ENCODE data around the gene RAB5IF.
"Not testable (repeated sequence)": the region's sequence is repeated elsewhere in the genome, so short reads cannot be mapped to it uniquely, and the experiment has no call there.

Gene RAB5IF

DNA sequence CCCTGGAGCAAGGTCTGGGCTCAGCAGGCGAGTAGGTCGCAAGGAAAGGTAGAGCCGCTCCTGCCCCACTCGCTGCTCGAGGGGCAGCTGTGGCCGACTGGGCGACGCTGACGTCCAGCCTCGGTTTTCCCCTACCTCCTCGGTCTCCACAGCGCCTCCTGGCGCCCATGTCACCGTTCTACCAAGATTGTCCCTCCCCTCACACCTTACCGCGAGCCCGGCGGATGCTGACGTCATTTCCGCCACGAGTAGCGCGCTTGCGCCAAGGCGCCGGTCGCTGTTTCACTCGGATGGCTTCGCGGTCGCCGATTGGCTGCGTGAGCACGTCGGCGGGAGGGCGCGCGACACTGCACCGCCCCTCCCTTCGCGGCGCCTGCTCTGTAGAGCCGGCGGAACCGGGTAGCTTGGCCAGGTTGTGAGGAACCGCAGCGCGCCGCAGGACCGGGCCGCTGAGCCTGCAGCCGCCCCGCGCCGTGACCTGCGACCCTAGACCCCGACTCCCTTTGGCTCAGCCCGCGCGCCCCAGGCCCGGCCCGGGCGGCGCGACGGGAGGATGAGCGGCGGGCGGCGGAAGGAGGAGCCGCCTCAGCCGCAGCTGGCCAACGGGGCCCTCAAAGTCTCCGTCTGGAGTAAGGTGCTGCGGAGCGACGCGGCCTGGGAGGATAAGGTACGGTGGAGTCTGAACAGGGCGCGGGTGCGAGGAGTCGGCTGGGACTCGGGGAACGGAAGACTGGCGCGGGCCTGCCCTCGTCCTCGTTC is at the start of gene RAB5IF:
RAB5IF (plus strand) TSS at position 381 of the 759 bp plus-strand sequence; CDS start at position 554, 173 bp downstream.
- Histone ChIP-seq H3K4me3 (ENCODE audit: low read length) (peak within 1 kb of the TSS; percentile 96), H3K36me3 (ENCODE audit: control insufficient read depth, insufficient read depth, low read length, severe bottlenecking) (peaks cover 29% of the 10 kb centered on the region), H3K27me3 (replicated peaks; ENCODE audit: control insufficient read depth, insufficient read depth, low read length) (no peaks in the 10 kb centered on the region), H3K9ac (ENCODE audit: low read length) (peak within 1 kb of the TSS; percentile 97), H3K4me1 (ENCODE audit: control insufficient read depth, insufficient read depth, low read length) (peaks cover 14% of the 10 kb centered on the region), H3K9me3 (ENCODE audit: control insufficient read depth, low read length) (no peaks in the 10 kb centered on the region)
- DNase-seq (ENCODE audit: low read depth): peak; percentile 100

DNA sequence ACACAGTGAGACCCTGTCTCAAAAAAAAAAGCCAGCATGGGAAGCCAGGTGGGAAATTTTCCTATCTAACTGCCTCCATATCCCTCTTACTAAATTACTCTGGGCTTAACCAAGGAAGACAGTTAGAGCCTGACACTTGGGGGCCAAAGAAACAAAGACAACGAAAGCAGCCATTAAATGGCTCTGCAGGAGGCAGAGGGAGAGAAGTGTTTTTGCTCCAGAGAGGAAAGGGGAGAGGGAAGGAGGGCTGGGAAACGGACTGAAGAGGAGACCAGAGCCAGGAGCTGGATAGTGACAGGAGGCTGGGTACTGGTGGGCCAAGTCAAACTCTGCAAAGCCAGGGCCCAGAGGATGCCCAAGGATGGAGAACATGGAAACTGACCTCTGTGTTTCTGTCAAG is 42.9 kb upstream of the RAB5IF start:
- no peaks in the 10 kb centered on the region for H3K4me1 ChIP-seq (ENCODE audit: control insufficient read depth, insufficient read depth, low read length)
- no peak overlapping the region for H3K9ac ChIP-seq (ENCODE audit: low read length)
- no peak for DNase-seq (ENCODE audit: low read depth)
- no peaks in the 10 kb centered on the region for H3K27me3 ChIP-seq (replicated peaks; ENCODE audit: control insufficient read depth, insufficient read depth, low read length)
- peaks cover 11% of the 10 kb centered on the region for H3K9me3 ChIP-seq (ENCODE audit: control insufficient read depth, low read length)
- H3K4me3 ChIP-seq (ENCODE audit: low read length): no peak overlapping the region
- H3K36me3 ChIP-seq (ENCODE audit: control insufficient read depth, insufficient read depth, low read length, severe bottlenecking): no peaks in the 10 kb centered on the region

DNA sequence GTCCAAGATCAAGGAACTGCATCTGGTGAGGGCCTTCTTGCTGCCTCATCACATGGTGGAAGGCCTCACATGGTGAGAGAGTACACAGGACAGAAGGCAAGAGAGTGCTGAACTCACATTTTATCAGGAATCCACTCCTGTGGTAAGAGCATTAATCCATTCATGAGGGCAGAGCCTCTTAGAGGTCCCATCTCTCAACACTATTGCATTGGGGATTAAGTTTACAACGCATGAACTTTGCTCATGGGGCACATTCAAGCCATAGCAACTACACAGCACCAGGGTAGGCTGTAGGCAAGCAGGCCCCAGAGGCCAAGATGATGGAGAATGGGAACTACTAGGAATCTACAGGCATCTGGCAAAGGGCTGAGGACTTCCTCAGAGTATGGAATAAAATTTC is 42.2 kb upstream of the RAB5IF start:
- no peak overlapping the region for H3K9ac ChIP-seq (ENCODE audit: low read length)
- no peak overlapping the region for H3K4me3 ChIP-seq (ENCODE audit: low read length)
- H3K36me3 ChIP-seq (ENCODE audit: control insufficient read depth, insufficient read depth, low read length, severe bottlenecking): no peaks in the 10 kb centered on the region
- no peaks in the 10 kb centered on the region for H3K4me1 ChIP-seq (ENCODE audit: control insufficient read depth, insufficient read depth, low read length)
- H3K27me3 ChIP-seq (replicated peaks; ENCODE audit: control insufficient read depth, insufficient read depth, low read length): no peaks in the 10 kb centered on the region
- DNase-seq (ENCODE audit: low read depth): no peak
- H3K9me3 ChIP-seq (ENCODE audit: control insufficient read depth, low read length): peaks cover 11% of the 10 kb centered on the region

DNA sequence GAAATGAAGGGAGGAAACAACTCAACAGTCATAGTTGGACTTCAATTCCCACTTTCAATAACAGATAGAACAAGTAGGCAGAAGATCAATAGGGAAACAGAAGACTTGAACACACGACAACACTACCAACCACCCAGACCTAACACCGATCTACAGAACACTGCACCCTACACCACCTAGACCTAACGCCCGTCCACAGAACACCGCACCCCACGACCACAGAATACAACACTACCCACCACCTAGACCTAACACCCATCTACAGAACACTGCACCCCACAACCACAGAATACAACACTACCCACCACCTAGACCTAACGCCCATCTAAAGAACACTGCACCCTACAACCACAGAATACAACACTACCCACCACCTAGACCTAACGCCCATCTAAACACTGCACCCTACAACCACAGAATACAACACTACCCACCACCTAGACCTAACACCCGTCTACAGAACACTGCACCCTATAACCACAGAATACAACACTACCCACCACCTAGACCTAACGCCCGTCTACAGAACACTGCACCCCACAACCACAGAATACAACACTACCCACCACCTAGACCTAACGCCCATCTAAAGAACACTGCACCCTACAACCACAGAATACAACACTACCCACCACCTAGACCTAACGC is 41.4 kb upstream of the RAB5IF start:
- H3K27me3 ChIP-seq (replicated peaks; ENCODE audit: control insufficient read depth, insufficient read depth, low read length); H3K36me3 ChIP-seq (ENCODE audit: control insufficient read depth, insufficient read depth, low read length, severe bottlenecking); H3K9ac ChIP-seq (ENCODE audit: low read length); H3K4me1 ChIP-seq (ENCODE audit: control insufficient read depth, insufficient read depth, low read length); DNase-seq (ENCODE audit: low read depth); H3K4me3 ChIP-seq (ENCODE audit: low read length): not testable (repeated sequence)
- peaks cover 11% of the 10 kb centered on the region for H3K9me3 ChIP-seq (ENCODE audit: control insufficient read depth, low read length)

- not testable (repeated sequence) for H3K9ac ChIP-seq (ENCODE audit: low read length); H3K36me3 ChIP-seq (ENCODE audit: control insufficient read depth, insufficient read depth, low read length, severe bottlenecking); H3K27me3 ChIP-seq (replicated peaks; ENCODE audit: control insufficient read depth, insufficient read depth, low read length); H3K4me1 ChIP-seq (ENCODE audit: control insufficient read depth, insufficient read depth, low read length); H3K4me3 ChIP-seq (ENCODE audit: low read length); DNase-seq (ENCODE audit: low read depth)
- peaks cover 11% of the 10 kb centered on the region for H3K9me3 ChIP-seq (ENCODE audit: control insufficient read depth, low read length)
Observed at GRCh38 chr20:36564726-36565121, 40.9 kb upstream of the RAB5IF start.

DNA sequence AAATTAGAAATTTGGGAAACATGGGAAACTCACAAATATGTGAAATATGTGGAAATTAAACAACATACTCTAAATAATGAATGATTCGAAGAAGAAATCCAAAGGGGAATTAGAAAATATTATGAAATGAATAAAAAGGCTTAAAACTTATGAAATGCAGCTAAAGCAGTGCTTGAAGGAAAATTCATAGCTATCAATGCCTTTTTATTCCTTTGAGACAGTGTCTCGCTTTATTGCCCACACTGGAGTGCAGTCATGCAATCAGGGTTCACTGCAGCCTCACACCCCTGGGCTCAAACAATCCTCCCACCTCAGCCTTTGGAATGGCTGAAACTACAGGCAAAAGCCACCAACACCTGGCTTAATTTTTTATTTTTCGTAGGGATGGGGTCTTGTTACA is 40.1 kb upstream of the RAB5IF start:
- no peaks in the 10 kb centered on the region for H3K27me3 ChIP-seq (replicated peaks; ENCODE audit: control insufficient read depth, insufficient read depth, low read length)
- no peak for DNase-seq (ENCODE audit: low read depth)
- no peaks in the 10 kb centered on the region for H3K36me3 ChIP-seq (ENCODE audit: control insufficient read depth, insufficient read depth, low read length, severe bottlenecking)
- no peaks in the 10 kb centered on the region for H3K4me1 ChIP-seq (ENCODE audit: control insufficient read depth, insufficient read depth, low read length)
- H3K4me3 ChIP-seq (ENCODE audit: low read length): peak overlapping the region; percentile 17
- H3K9me3 ChIP-seq (ENCODE audit: control insufficient read depth, low read length): peaks cover 11% of the 10 kb centered on the region
- H3K9ac ChIP-seq (ENCODE audit: low read length): no peak overlapping the region

DNA sequence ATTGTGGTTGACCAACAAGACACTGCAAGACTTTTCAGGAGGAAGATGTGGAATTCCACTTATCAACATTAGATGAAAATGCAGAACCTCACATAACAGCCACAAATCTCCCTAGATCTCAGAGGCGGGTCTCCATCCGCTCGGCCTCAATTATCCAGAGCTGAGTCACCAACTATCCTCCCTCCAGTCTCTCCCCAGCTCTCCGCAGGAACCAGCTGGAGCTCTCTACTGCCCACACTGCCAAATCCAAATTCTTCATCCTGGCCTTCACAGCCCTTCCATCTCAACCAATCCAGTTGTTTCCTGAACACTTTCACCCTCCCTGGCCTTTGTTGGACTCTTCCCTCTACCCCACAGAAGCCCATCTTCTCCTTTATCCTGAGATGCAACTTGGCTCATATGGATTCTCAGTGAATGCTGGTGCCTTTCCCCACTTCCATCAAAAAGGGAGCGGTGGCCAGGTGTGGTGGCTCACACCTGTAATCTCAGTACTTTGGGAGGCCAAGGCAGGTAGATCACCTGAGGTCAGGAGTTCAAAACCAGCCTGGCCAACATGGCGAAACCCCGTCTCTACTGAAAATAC is 35.6 kb upstream of the RAB5IF start:
- H3K27me3 ChIP-seq (replicated peaks; ENCODE audit: control insufficient read depth, insufficient read depth, low read length): no peaks in the 10 kb centered on the region
- peaks cover 9% of the 10 kb centered on the region for H3K4me1 ChIP-seq (ENCODE audit: control insufficient read depth, insufficient read depth, low read length)
- no peak overlapping the region for H3K9ac ChIP-seq (ENCODE audit: low read length)
- DNase-seq (ENCODE audit: low read depth): peak; percentile 54
- H3K9me3 ChIP-seq (ENCODE audit: control insufficient read depth, low read length): peaks cover 8% of the 10 kb centered on the region
- H3K36me3 ChIP-seq (ENCODE audit: control insufficient read depth, insufficient read depth, low read length, severe bottlenecking): no peaks in the 10 kb centered on the region
- H3K4me3 ChIP-seq (ENCODE audit: low read length): no peak overlapping the region

DNA sequence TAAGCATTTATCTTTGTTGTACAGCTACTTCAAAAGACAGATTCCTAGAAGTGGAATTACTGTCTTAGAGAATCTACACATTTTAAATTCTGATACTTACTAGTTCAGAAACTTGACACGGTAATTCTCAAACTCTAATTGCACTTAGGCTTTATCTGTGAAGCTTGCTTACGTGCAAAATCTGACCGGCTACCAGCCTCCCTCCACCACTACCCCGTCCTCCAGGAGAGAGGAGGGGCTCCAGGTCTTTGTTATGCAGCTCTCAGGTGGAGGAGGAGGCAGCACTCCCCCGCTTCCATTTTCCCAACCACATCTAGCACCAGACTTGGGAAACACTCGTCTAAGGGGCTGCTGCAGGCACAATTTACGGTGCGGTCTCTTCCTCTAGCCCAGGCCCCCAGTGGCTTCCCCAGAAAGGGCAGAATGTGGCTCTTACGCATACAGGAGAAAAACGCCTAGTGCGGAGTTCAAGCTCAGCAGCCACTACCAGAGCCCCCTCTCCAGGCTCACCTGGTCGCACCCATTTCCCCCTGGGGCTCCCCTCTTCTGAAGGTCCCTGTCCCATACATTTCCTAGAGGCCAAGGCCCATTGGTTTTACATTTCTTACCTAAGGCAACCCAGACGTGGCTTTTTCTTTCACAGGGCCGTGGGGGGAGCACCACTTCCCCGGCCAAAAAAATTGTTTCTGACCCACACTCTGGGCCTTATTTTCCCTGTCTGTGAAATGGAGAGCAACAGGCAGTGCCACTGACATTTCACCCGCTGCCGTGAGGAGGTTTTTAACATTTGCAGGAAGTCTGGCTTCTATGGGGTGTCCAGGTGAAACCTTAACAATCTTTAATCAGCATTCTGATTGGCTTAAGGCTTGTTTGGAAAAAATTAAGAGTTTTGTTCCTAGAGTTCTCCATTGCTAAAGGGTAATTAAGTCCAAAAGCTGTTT is 33.7 kb upstream of the RAB5IF start:
- Histone ChIP-seq H3K9me3 (ENCODE audit: control insufficient read depth, low read length) (no peaks in the 10 kb centered on the region), H3K4me3 (ENCODE audit: low read length) (no peak overlapping the region), H3K27me3 (replicated peaks; ENCODE audit: control insufficient read depth, insufficient read depth, low read length) (no peaks in the 10 kb centered on the region), H3K4me1 (ENCODE audit: control insufficient read depth, insufficient read depth, low read length) (peaks cover 11% of the 10 kb centered on the region), H3K9ac (ENCODE audit: low read length) (no peak overlapping the region), H3K36me3 (ENCODE audit: control insufficient read depth, insufficient read depth, low read length, severe bottlenecking) (no peaks in the 10 kb centered on the region)
- DNase-seq (ENCODE audit: low read depth): no peak

DNA sequence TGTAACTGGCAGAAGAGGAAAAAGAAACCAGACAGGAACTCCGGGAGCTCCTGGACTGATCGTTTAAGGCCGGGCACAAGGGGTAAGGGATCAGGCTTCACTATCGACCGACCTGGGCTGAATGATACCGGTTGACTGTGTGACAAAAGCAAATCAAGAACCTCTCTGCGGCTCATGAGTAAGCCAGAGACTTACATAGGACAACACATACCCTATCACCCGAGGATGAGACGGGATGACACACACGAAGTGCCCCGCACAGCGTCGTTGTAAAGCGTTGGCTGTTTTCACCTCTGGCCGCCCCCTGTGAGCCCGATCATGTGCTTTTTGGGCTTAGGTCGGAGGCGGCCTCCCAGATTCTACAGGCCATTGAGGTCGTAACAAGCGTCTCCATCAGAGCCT is 32.9 kb upstream of the RAB5IF start:
- Histone ChIP-seq H3K4me1 (ENCODE audit: control insufficient read depth, insufficient read depth, low read length) (peaks cover 11% of the 10 kb centered on the region), H3K9me3 (ENCODE audit: control insufficient read depth, low read length) (no peaks in the 10 kb centered on the region), H3K9ac (ENCODE audit: low read length) (peak overlapping the region; percentile 72), H3K4me3 (ENCODE audit: low read length) (peak overlapping the region; percentile 77), H3K27me3 (replicated peaks; ENCODE audit: control insufficient read depth, insufficient read depth, low read length) (no peaks in the 10 kb centered on the region), H3K36me3 (ENCODE audit: control insufficient read depth, insufficient read depth, low read length, severe bottlenecking) (no peaks in the 10 kb centered on the region)
- DNase-seq (ENCODE audit: low read depth): no peak

DNA sequence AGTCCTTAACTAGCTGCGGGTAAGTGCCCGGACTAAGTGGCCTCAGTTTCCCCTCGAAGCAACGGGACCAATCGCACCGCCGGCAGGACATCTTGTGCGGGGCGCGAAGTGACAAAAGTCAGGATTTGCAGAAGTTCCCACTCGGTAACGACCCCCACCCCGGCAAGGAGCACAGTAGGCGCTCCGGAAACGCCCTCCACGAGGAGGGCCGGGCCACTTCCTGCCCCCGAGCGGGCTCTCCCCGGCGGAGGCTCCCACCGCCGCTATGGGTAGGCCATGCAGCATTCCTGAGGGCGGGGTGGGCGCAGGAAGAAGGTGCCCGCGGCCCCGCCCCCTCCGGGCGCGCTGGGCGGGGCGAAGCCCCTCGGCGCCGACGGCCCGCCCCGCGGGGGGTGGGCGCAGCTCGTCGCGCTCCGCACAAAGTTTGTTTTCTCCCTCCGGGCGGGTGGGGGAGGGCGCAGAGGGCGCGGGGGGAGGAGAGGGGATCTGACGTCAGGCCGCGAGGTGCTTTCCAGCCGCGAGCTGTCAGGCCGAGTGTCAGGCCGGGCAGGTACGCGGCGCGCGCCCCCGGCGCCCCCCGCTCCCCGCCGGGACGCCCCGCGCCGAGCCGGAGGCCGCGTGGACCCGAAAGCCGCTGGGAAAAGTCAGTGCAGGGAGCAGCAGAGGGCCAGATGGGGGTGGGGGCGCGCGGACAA is 32.3 kb upstream of the RAB5IF start, which contains the start of gene TGIF2:
TGIF2 (plus strand) TSS at position 495 of the 695 bp plus-strand sequence. CDS start 5,178 bp downstream, outside the sequence.
- Histone ChIP-seq H3K9me3 (ENCODE audit: control insufficient read depth, low read length) (no peaks in the 10 kb centered on the region), H3K36me3 (ENCODE audit: control insufficient read depth, insufficient read depth, low read length, severe bottlenecking) (no peaks in the 10 kb centered on the region), H3K4me1 (ENCODE audit: control insufficient read depth, insufficient read depth, low read length) (peaks cover 11% of the 10 kb centered on the region), H3K9ac (ENCODE audit: low read length) (peak within 1 kb of the TSS; percentile 72), H3K4me3 (ENCODE audit: low read length) (peak within 1 kb of the TSS; percentile 77), H3K27me3 (replicated peaks; ENCODE audit: control insufficient read depth, insufficient read depth, low read length) (no peaks in the 10 kb centered on the region)
- DNase-seq (ENCODE audit: low read depth): peak; percentile 89

Data from adipocyte (in vitro differentiated cells).